Endodermal cell (in vitro differentiated cells): ENCODE results near the gene LCN12. TPM values are rescaled to one million over a fixed set of nuclear protein-coding genes. Genes with fewer than 3 reads are reported as not detected.

Experiments
- DNase-seq: peaks from one replicate; pipeline ENCODE4 v3.0.0-alpha.2; 2017
- H3K27ac ChIP-seq: 2 replicates; pipeline ENCODE4 v1.5.1; 2013; ENCODE audit warnings: mild to moderate bottlenecking, low read depth, low read length, moderate library complexity
- H3K27me3 ChIP-seq: 2 replicates; pipeline ENCODE4 v1.6.1; 2013; ENCODE audit warnings: mild to moderate bottlenecking, low read length, moderate library complexity; ENCODE audit not compliant: insufficient read depth, control insufficient read depth, poor library complexity, severe bottlenecking
- H3K36me3 ChIP-seq: 2 replicates; pipeline ENCODE4 v1.7.0; 2013; ENCODE audit warnings: mild to moderate bottlenecking, low read length, moderate library complexity; ENCODE audit not compliant: control insufficient read depth, insufficient read depth
- H3K4me1 ChIP-seq: one replicate; pipeline ENCODE4 v1.7.0; 2013; ENCODE audit warnings: low read length; ENCODE audit not compliant: control insufficient read depth, insufficient read depth
- H3K4me3 ChIP-seq: 2 replicates; pipeline ENCODE4 v1.5.1; 2013; ENCODE audit warnings: mild to moderate bottlenecking, low read length, moderate library complexity
- H3K9ac ChIP-seq: 2 replicates; pipeline ENCODE4 v1.6.1; 2013; ENCODE audit warnings: mild to moderate bottlenecking, low read length, moderate library complexity; ENCODE audit not compliant: poor library complexity, severe bottlenecking; ENCODE audit errors: extremely low read depth
- H3K9me3 ChIP-seq: 2 replicates; pipeline ENCODE4 v1.6.1; 2013; ENCODE audit warnings: mild to moderate bottlenecking, low read length, moderate library complexity; ENCODE audit not compliant: control insufficient read depth
- H3K27ac Mint-ChIP-seq: 2 replicates; pipeline ENCODE4 v1.8.0; 2020; ENCODE audit warnings: mixed read lengths
- H3K27me3 Mint-ChIP-seq: 2 replicates; pipeline ENCODE4 v1.8.0; 2021; ENCODE audit warnings: mild to moderate bottlenecking, mixed read lengths; ENCODE audit not compliant: insufficient read depth
- H3K36me3 Mint-ChIP-seq: 2 replicates; pipeline ENCODE4 v1.8.0; 2020; ENCODE audit warnings: low read depth, mixed read lengths
- H3K4me1 Mint-ChIP-seq: 2 replicates; pipeline ENCODE4 v1.8.0; 2020; ENCODE audit warnings: mixed read lengths
- H3K4me3 Mint-ChIP-seq: 2 replicates; pipeline ENCODE4 v1.8.0; 2020; ENCODE audit warnings: mild to moderate bottlenecking, moderate library complexity, mixed read lengths
- H3K9me3 Mint-ChIP-seq: 2 replicates; pipeline ENCODE4 v1.8.0; 2020; ENCODE audit warnings: mild to moderate bottlenecking, mixed read lengths
- WGBS, 2 experiments: methylation state at CpG; one replicate each; pipeline versions ENCODE4 v1.1.5 to v1.1.7; 2013; ENCODE audit warnings: missing lambda C conversion rate in 2 of 2, mixed read lengths in 1 of 2; ENCODE audit not compliant: insufficient coverage in 1 of 2, insufficient read length in 1 of 2; 5-methylcytosine and 5-hydroxymethylcytosine counted together
- total RNA-seq, 2 donors: library from RNA; stranded (reverse); fragmentation: NEBNext Ultra II Directional in 1 of 2; extraction: Animal tissue kit (Norgen Biotek cat#: 25700) in 1 of 2; gene quantifications; 2 replicates in 1 of 2; 3 replicates in 1 of 2; pipeline ENCODE4 v1.2.1, GENCODE V29; 2021
- TF ChIP-seq, protein P1 (sequence below): fragments of 200-600 bp; sonication (generic); conservative IDR thresholded peaks from 2 replicates; pipeline ENCODE4 v1.5.0; 2021; ENCODE audit warnings: antibody characterized with exemption, mild to moderate bottlenecking

The LCN12 gene
- total RNA-seq, 2 donors from 2014 or later = 2.1 to 4.4 TPM

GRCh38 chr9:136972335-136972734 lies 20.3 kb downstream of the LCN12 start:
- WGBS, 2 experiments = 88 to 91% methylated on average over 8 to 11 of the region's 11 CpGs
- Mint-ChIP-seq H3K4me1 (peaks cover under 1% of the 10 kb centered on the region), H3K27me3 (peaks cover under 1% of the 10 kb centered on the region), H3K36me3 (no peaks in the 10 kb centered on the region), H3K9me3 (no peaks in the 10 kb centered on the region), H3K4me3 (no peak overlapping the region), H3K27ac (no peak overlapping the region)
- no peak for DNase-seq
- TF ChIP-seq, protein P1, sequence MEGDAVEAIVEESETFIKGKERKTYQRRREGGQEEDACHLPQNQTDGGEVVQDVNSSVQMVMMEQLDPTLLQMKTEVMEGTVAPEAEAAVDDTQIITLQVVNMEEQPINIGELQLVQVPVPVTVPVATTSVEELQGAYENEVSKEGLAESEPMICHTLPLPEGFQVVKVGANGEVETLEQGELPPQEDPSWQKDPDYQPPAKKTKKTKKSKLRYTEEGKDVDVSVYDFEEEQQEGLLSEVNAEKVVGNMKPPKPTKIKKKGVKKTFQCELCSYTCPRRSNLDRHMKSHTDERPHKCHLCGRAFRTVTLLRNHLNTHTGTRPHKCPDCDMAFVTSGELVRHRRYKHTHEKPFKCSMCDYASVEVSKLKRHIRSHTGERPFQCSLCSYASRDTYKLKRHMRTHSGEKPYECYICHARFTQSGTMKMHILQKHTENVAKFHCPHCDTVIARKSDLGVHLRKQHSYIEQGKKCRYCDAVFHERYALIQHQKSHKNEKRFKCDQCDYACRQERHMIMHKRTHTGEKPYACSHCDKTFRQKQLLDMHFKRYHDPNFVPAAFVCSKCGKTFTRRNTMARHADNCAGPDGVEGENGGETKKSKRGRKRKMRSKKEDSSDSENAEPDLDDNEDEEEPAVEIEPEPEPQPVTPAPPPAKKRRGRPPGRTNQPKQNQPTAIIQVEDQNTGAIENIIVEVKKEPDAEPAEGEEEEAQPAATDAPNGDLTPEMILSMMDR = no peak
- Histone ChIP-seq H3K9me3 (no peaks in the 10 kb centered on the region), H3K4me1 (no peaks in the 10 kb centered on the region), H3K27ac (no peak overlapping the region), H3K27me3 (peaks cover 3% of the 10 kb centered on the region), H3K36me3 (no peaks in the 10 kb centered on the region), H3K4me3 (no peak overlapping the region), H3K9ac (no peak overlapping the region)

DNA sequence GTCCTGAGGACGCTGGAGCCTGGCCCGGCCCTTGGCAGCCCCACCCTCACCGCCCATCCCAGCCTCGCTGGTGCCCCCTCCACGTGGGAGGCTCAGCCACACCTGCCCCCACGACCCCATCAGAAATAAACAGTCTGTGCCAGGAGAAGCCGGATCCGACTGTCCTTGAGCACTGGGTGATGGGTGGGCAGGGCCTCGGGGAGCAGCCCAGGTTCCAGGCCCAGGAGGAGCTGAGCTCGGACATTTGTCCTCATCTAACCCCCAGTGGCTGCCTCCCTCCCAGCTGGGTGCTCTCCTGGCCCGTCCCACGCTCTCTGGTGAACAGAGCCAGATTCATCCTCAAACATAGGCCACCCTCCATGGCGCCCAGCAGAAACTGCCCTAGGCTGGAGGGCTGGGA lies 20.7 kb downstream of the LCN12 start:
- Histone ChIP-seq H3K27ac (no peak overlapping the region), H3K4me1 (no peaks in the 10 kb centered on the region), H3K9me3 (no peaks in the 10 kb centered on the region), H3K4me3 (no peak overlapping the region), H3K9ac (no peak overlapping the region), H3K36me3 (no peaks in the 10 kb centered on the region), H3K27me3 (peaks cover 6% of the 10 kb centered on the region)
- Mint-ChIP-seq H3K36me3 (no peaks in the 10 kb centered on the region), H3K4me3 (no peak overlapping the region), H3K27ac (no peak overlapping the region), H3K4me1 (peaks cover 2% of the 10 kb centered on the region), H3K9me3 (no peaks in the 10 kb centered on the region), H3K27me3 (peaks cover 2% of the 10 kb centered on the region)
- TF ChIP-seq, protein P1 = no peak
- no peak for DNase-seq
- WGBS, 2 experiments = 71 to 78% methylated on average over 4 to 13 of the region's 13 CpGs

- DNase-seq = no peak
- TF ChIP-seq, protein P1 = no peak
- Histone ChIP-seq H3K36me3 (no peaks in the 10 kb centered on the region), H3K27me3 (peaks cover 6% of the 10 kb centered on the region), H3K4me1 (no peaks in the 10 kb centered on the region), H3K9ac (no peak overlapping the region), H3K9me3 (no peaks in the 10 kb centered on the region), H3K27ac (no peak overlapping the region), H3K4me3 (no peak overlapping the region)
- Mint-ChIP-seq H3K27me3 (peaks cover 2% of the 10 kb centered on the region), H3K4me3 (no peak overlapping the region), H3K27ac (no peak overlapping the region), H3K4me1 (peaks cover 2% of the 10 kb centered on the region), H3K9me3 (no peaks in the 10 kb centered on the region), H3K36me3 (no peaks in the 10 kb centered on the region)
- WGBS, 2 experiments = 89 to 90% methylated on average over 14 to 29 of the region's 29 CpGs
These were observed 21.8 kb downstream of the LCN12 start for GRCh38 chr9:136973618-136974617.
